HG03196 (cell line): ENCODE results near the gene FAM78A.

Experiments
- ATAC-seq: cut with Tn5 transposase; IDR thresholded peaks from one replicate; pipeline ENCODE4 v1.9.1; 2021; ENCODE audit not compliant: unreplicated experiment

The FAM78A gene

DNA sequence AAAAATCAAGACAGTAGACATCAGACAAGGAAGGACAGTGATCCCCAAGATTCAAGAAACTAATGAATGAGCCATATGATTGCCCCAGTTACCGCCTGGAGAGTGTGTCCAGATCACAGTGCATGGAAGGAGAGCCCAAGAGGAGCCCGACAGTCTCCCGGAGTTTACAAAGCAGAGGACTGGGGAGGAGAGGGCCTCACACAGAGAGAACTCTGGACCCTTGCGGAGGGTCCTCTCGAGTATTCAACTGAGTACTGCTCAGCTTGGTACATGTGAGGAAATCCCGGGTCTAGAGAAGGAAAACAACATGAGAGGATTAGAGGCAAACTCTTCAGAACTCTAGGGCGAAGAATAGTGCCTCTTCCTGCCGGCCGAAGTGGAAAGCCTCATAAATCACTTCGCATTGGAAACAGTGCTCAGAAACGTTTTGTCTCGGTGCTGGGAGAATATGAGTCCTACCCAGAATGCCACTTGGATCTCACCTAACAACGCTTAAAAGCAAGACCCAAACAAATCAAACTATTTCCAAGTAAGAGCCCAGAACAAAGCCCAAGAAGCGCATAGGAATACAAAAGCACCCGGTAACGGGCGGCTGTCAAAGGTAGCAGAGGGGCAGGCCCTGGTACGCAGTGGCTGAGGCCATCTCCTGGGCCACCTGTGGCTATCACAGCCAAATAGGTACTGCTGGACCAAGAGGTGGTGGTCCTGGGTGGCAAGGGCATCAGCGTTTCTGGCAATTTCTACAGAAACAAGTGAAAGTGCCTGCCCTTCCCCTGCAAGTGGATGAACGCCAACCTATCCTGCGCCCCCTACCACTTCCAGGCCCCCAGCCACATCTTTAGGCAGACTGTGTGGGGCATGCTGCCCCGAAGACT is 36.0 kb downstream of the FAM78A start:
- ATAC-seq: no peak

DNA sequence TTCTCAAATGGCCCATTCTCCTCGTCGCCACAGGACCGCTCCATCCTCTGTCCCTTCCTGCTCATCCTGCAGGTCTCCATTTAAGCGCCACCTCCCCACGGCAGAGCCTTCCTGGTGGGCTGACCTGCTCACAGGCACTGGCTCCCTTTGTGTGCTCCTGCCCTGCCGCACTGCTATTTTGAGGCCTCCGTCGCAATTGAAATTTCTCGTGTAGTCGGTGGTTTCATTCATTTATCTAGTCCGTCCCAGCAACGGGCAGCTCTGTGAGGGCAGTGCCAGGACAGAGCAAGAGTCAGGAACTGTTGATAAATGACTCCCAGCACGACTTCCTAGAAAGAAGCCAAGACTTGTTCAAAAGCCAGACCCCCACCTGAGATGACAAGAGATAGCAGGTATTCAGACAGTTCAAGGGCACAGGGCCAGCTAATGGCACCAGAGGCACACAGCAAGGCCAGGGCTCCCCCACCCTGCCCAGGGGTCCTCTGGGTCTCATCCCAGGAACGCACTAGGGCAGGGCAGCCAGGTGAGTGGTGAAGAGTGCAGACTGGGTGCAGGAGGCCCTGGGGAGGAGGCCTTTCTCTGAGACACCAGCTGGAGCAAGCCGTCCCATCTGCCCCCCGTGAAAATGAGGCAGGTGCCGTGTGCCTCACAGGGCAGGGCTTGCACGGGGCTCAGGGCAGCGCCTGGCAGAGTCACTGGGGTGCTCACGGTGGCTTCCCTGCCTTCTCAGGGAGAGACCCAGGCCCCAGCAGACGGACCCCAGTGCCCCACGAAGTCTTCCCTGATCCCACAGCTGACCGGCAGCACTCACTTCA is 36.9 kb downstream of the FAM78A start:
- no peak for ATAC-seq

DNA sequence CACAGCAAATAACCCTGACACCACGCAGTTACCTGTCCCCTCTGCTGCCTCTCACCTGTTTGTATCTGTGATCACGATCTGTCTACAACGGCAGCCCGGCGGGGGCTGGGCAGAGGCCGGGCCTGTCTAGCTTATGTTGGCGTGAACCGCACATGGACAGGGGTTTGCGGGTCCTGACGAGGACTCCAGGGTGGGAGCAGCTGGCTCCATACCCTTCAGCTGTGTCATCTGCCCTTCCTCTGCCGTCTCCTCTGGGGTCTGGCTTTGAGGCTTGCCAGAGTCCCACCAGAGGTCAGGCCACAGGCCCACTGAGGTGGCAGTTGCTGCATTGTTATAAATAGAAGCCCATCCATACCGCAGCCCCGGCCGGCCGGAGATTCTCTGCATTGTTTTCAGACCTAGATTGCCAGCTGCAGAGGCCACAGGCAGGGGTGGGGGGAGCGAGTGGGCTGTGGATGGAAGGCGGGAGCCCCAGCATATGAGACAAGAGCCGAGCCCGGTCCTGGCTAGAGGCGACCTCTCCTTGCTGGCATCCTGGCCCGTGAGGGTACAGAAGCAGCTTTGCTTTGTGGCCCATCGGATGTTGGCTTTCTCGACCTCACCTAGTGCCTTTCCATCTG is 37.8 kb downstream of the FAM78A start:
- ATAC-seq: peak; percentile 23

DNA sequence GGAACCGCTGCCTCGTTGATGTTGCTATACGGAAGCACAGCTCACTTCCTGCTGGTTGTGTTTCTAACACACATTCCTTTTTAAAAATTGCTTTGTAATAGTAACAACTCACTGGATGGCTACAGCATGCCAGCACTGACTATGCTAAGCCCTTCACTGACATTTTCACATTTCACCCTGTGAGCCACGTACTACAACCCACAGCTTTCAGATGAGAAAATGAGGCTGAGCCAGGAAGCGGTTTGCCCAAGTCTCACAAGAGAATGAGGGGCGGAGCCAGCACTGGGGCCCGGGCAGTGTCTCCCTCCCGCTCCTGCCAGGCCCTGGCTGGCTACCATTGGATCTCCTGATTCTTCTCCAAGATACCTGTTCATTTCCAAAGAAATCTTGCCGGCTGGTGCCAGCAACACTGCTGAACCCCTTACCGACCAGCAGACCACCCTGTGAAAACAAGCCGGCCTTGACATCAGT is 38.3 kb downstream of the FAM78A start:
- ATAC-seq: peak; percentile 77

DNA sequence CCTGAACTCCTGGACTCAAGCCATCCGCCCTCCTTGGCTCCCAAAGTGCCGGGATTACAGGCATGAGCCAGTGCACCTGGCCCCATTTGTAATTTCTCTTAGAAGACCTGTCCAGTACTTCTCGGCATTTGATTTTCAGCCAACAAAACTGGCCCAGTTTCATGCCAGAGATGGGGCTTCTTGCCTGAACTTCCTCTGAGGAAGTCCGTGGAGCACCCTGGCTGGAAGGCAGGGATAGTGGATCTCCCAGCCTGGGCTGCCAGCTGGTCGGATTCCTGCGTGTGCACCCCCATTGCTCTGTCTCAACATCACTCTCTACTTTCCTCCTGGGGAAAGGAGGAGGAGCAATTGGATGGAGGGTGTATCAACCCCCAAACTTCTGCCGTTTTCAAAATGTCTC is 39.0 kb downstream of the FAM78A start:
- ATAC-seq: no peak

DNA sequence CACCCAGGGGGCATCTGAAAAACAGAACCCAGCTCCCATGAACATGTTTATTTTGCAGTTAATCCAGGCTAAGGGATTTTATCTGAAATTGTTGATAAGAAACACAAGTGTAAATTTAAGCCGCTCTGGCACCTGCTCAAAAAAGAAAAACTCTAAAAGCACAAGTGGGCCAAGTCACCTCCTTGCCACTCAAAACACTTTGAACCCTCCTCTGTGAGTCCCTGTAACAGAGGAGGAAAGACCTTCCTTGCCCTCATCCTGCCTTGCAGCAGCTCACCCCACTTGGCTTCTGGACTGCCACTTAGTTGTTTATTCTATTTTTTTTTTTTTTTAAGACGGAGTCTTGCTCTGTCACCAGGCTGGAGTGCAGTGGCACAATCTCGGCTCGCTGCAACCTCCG is 39.5 kb downstream of the FAM78A start:
- ATAC-seq: no peak

DNA sequence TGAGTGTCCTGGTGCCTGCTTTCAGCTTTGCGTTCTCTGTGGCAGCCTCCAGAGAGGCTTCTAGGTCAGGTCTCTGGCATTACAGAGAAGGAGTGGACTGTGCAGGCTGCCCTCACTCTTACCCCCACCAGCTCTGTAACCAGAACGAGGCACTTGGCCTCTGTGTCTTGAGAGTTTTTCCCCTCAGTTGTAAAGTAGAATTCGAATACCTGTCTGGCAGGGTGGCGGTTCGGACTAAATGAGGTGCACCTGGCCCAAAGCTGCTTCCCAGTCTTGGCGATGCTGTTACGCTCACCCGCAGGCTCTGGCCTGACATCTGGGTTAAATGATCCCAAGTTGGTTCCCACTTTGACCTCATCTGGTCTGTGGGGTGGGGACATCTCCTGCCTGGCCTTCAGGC is 40.1 kb downstream of the FAM78A start:
- no peak for ATAC-seq

DNA sequence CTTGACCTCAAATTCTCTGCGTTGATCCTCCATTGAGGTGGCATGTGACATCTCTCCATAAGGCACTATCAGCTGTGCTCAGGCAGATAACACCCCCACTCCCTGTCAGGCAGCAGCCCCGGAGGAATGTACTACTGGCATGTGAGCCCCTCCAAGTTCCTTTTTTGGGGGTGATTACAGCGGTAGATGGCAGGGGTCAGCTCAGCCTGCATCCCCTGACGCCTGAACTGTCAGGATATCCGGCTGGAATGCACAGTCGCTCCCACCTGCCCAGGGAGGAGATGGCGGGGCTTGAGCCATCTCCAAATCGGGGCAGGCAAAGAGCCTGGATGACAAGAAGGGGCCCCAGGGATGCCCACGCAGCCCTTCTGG is 40.8 kb downstream of the FAM78A start:
- ATAC-seq: no peak

DNA sequence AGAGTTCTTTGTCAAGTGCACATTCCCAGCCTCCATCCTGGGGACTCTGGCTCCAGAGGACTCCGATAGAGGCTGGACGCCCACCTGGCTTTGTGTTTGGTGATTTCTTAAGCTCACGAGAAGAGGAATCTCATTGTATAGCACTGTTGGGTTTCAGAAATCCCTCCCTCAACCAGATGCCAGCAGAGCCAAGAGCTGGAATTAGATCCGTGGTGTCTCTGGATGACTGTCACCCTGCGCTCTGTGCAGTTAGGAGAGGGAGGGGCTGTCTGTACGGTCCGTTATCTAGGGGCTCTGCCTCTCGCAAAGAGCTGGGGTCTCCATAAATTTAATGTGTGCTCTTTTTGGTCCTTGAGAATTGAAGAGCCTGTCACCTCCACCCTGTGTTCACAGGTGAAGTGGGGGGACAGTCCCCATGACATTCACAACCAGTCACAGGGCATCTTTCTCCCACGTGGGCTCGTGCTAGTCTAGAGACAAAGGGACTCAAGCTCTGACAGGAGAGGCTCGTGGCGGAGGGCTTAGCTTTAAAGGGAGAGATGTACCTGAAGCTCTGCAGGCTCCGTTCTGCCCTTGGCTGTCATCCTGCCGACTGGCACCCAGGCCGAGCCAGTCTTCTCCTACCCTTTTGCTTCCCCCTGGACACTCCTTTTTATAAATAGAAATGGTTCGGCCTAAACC is 41.4 kb downstream of the FAM78A start:
- ATAC-seq: no peak

DNA sequence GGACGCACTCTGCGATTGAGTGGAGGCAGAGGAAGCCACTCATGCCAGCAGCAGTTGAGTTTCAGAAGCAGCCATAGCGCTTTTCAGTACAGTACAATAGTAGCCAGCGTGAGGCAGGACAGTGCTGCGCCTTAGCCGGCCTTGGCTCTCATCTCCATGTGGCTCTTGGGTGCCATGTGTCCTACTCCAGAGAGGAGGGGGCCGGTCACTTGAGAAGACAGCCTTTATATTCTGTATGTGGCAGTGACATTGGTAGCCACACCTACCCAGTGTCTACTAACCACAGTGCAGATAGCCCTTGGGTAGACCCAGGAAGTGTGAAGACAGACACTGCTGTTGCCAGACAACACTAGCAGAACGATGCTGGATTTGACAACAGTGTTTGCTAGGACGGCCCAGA is 42.3 kb downstream of the FAM78A start:
- ATAC-seq: no peak

DNA sequence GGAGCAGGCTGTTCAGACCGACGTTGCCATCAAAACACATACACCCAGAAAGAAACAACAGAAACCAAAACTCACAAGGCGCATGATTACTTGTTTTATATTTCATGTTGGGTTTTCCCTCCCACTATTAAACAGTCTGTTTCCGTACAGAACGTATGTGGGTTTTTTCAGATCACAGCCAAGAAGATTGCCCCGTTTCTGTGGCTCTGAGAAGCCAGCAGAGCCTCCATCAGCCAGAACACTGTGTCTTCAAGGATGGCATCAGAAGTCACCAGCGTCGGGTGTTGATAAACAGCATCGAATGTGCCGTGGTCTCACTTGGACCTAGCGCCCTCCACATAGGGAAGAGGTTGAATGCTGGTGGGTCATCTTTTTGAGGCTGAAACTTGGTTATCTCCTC is 42.8 kb downstream of the FAM78A start:
- ATAC-seq: no peak

DNA sequence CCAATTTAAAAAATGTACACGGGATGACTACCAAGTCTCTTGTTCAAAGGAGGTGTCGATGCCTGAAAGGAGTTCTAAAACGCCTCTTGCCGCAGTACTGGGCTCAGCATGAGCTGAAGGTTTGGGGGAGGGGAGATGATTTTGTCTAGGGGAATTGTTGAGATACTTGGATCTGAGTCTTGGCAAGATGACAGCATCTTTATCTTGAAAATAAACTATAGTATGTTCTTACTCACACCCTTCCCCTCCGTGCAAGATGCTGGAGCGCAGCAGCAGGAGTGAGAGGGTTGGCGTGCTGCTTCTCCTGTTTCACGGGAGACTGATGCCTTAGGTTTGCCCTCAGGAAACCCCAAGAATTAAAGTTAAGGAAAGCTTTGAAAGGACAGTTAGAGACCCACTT is 47.3 kb downstream of the FAM78A start:
- no peak for ATAC-seq

DNA sequence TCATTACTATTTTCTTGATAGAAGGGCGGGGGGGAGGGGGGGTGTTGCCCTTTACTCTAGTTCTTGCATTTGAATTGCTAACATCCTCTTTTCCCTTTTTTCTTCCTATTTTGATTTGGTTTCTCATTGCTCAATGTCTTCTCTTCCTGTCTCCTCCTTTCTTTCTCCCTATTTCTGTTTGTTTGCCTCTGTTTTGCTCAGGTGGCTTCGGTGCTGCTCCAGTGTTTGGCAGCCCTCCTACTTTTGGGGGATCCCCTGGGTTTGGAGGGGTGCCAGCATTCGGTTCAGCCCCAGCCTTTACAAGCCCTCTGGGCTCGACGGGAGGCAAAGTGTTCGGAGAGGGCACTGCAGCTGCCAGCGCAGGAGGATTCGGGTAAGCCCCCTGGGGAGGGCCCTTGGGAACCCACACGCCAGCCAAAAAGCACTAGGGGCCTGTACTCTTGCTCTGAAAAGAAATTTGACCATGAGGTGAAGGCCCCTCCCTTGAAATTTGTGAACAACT is 48.3 kb downstream of the FAM78A start:
- no peak for ATAC-seq

DNA sequence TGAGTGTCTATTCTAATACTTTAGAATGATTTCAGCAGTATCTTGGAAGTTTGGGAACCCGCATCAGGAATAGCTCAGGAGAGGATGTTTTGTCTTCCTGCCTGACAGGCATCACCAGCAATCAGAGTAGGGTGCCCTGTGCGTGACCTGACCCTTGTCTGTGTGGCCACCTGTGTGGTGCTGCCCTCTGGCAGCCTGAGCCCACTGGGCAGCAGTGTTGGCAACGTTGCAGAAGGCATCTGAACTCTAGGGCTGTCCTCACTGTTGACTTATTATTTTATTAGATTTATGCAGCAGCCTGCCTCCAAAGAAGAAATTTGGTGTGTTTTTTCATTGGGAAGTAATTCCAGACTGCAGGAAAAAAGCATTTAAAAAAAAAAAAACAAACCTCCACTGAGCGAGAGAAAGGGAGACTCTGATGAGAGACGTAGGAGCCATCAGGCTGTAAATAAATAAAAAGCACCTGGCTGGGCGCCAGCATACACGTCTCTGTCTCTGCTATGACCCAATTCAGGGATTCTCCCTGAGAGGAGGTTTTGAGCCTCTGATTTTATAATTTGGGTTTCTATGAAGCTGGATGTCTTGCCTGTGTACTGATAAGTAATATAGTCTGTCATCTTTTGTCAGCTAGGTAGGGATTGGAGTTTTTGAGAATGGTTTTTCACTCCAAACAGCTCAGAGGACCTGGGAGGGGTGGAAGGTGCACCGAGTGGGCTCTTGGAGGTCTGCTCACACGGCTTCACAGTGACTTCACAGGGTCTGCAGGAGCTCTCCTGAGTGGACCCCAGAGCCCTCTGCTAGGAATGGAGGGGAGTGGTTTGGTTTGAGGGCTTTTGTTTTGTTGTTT is 49.0 kb downstream of the FAM78A start:
- ATAC-seq: no peak

DNA sequence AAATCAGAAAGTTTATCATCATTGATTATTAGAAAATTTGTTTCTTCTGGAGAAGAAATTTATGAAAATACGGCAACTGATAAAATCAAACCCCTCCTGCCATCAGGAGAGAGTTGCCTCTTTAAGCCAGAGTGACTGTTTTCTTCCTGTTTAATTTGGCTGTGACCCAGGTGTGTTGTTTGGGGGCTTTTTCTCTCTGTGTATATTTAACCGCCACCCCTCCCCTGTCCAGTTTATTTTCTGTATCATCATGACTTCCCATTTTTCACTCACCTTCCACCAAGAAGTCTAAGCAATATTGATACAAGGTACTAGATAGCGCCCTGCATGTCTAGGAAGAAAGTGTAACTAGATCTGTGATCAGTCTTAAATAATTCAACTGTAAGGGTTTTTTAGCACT is 50.1 kb downstream of the FAM78A start:
- ATAC-seq: no peak

DNA sequence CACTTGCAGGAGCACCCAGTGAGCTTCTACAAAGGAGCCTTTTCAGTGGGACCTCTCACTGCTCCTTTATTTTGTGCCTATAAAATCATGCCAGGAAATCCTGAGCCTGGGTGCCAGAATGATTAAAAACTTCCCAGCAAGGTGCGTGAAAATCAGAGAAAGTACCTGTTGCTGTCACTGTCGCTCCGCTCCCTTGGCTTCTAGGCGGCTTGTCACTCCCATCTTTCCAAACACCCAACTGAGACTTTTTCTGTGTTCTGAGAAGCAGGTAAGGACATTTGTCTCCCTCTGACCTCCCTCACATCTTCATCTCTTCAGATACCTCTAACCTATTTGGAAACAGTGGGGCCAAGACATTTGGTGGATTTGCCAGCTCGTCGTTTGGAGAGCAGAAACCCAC is 53.9 kb downstream of the FAM78A start:
- ATAC-seq: no peak

DNA sequence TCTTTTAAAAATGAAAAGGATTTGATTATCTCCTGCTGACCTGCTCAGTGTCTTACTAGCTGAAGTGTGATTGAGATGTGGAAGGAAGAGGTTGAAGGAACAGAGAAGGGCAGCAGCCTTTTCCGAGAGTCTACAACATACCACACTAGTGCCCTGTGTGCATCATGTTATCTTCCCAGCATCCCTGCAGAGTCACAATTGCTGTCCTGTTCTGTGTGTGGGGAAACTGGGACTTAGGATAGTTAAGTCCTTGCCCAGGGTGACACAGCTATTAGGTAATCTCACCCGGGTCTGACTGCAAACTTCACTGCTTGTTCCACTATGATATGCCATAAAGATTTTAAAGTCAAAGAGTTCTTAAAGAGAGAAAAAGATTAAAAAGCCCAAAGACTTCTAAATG is 55.8 kb downstream of the FAM78A start:
- ATAC-seq: no peak

DNA sequence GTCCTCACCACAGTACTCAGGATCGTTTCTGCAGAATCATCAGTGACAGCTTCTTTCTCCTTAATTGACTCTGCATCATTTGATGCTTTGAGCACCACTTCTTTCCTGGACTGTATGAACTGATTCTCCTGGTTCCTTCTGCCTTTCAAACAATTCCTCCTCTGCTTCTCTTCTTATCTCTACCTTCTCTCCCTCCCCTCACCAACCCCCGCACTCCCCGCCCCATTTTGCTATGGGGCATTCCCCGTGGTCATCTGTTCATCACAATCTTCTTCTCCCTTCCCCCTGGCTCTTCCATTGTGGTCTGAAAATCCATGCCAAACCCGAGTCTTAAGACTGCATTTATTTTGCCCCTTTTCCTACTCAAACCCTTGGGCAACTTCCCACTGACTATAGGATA is 57.9 kb downstream of the FAM78A start:
- no peak for ATAC-seq

DNA sequence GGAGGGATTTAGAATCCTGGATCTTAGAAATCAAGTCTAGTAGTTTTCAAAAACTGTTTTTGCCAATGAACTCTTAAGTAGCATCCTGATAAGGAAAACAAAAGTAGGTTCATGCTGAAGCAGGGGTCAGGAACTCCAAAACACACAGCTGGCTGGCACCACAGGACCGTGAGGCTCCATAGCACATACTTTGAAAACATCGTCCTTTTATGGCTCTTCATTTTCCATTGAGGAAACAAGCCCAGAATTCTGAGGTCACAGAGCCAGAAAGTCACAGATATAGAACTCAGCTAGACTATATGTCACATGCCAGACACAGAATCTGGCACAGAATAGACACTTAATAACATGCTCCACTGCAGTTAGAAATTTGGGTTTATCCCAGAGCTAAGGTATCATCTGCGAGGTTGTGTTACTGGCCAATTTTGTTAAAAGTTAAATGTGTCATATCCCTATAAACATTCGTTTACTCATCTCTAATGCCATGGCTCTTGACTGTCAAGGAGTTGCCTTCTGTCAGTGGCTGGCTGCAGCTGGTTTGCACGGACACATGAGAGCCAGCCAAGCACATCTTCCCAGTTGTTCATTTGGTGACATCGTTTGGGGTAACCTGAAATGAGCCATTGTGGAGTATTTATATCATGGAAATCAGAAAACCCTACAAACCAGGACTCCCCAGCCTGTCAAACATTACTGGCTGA is 58.8 kb downstream of the FAM78A start:
- ATAC-seq: no peak

DNA sequence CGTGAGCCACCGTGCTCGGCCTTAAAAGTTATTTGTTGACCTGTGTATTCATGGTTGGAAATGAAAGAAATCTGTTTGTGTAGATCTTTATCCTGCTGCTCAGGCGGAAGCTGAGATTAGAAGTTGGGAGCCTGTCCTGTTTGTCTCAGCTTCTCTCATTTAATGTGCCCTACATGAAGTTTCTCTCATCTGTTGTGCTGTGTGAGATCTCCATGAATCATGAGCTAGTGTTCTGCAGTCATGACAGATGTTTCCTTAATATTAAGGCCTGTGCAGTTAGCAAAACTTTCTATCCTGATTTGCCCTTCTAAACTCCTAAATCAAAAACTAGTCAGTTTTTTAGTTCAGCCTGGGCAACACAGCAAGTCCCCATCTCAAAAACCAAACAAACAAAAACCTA is 59.5 kb downstream of the FAM78A start:
- ATAC-seq: no peak
